ENCODE data around the gene BTBD6. TPM values are rescaled to one million over a fixed set of nuclear protein-coding genes. Genes with fewer than 3 reads are reported as not detected.

Gene BTBD6
- total RNA-seq, 2 experiments from 2014 or later: 36.9 to 37.6 TPM

GRCh38 chr14:105206873-105207272, 41.5 kb upstream of the BTBD6 start:
- DNase-seq (no peak), ATAC-seq (ENCODE audit: poor library complexity) (no peak)
- H3K27me3 Mint-ChIP-seq: peaks cover 1% of the 10 kb centered on the region
- H3K27me3 ChIP-seq (ENCODE audit: control insufficient read depth in 1 of 2, insufficient read depth in 2 of 2, low read length in 2 of 2): no peaks in the 10 kb centered on the region
- H3K36me3 ChIP-seq (ENCODE audit: insufficient read depth, low read length): peaks cover 8% of the 10 kb centered on the region
- peaks cover 2% of the 10 kb centered on the region for H3K4me1 Mint-ChIP-seq (ENCODE audit: low read depth)
- no peak overlapping the region for H3K27ac Mint-ChIP-seq
- intact Hi-C loops (cut with DNase I, micrococcal nuclease): no loop called here
- H3K27ac ChIP-seq (ENCODE audit: low read depth in 1 of 2, low read length in 2 of 2): no peak overlapping the region
- no peak overlapping the region for H3K4me3 Mint-ChIP-seq
- peaks cover 18% of the 10 kb centered on the region for H3K4me1 ChIP-seq (ENCODE audit: insufficient read depth, low read length)
- POLR2A ChIA-PET: no interaction called here
- no peaks in the 10 kb centered on the region for H3K9me3 ChIP-seq (ENCODE audit: control insufficient read depth in 1 of 2, insufficient read depth in 1 of 2, low read length in 2 of 2)
- H3K36me3 Mint-ChIP-seq (ENCODE audit: low read depth): no peaks in the 10 kb centered on the region
- H3K9me3 Mint-ChIP-seq: no peaks in the 10 kb centered on the region
- CTCF ChIA-PET: no interaction called here
- H3K4me3 ChIP-seq (ENCODE audit: low read length): no peak overlapping the region
- TF ChIP-seq CTCF (IDR thresholded peaks at IDR 0.05): no peak

- H3K27ac Mint-ChIP-seq: no peak overlapping the region
- POLR2A ChIA-PET: no interaction called here
- H3K36me3 Mint-ChIP-seq (ENCODE audit: low read depth): no peaks in the 10 kb centered on the region
- TF ChIP-seq CTCF (IDR thresholded peaks at IDR 0.05): no peak
- Histone ChIP-seq H3K27me3 (ENCODE audit: control insufficient read depth in 1 of 2, insufficient read depth in 2 of 2, low read length in 2 of 2) (no peaks in the 10 kb centered on the region), H3K27ac (ENCODE audit: low read depth in 1 of 2, low read length in 2 of 2) (no peak overlapping the region), H3K36me3 (ENCODE audit: insufficient read depth, low read length) (peaks cover 8% of the 10 kb centered on the region), H3K4me1 (ENCODE audit: insufficient read depth, low read length) (peaks cover 12% of the 10 kb centered on the region), H3K9me3 (ENCODE audit: control insufficient read depth in 1 of 2, insufficient read depth in 1 of 2, low read length in 2 of 2) (no peaks in the 10 kb centered on the region), H3K4me3 (ENCODE audit: low read length) (no peak overlapping the region)
- no peaks in the 10 kb centered on the region for H3K27me3 Mint-ChIP-seq
- ATAC-seq (ENCODE audit: poor library complexity) (peak; percentile 35), DNase-seq (no peak)
- H3K9me3 Mint-ChIP-seq: no peaks in the 10 kb centered on the region
- H3K4me3 Mint-ChIP-seq: no peak overlapping the region
- H3K4me1 Mint-ChIP-seq (ENCODE audit: low read depth): no peaks in the 10 kb centered on the region
- CTCF ChIA-PET: no interaction called here
- intact Hi-C loops (cut with DNase I, micrococcal nuclease): no loop called here
Measured at GRCh38 chr14:105207460-105207901, 40.9 kb upstream of the BTBD6 start.

- H3K4me1 Mint-ChIP-seq (ENCODE audit: low read depth): no peaks in the 10 kb centered on the region
- no peak overlapping the region for H3K4me3 Mint-ChIP-seq
- Histone ChIP-seq H3K36me3 (ENCODE audit: insufficient read depth, low read length) (peaks cover 8% of the 10 kb centered on the region), H3K27me3 (ENCODE audit: control insufficient read depth in 1 of 2, insufficient read depth in 2 of 2, low read length in 2 of 2) (no peaks in the 10 kb centered on the region), H3K9me3 (ENCODE audit: control insufficient read depth in 1 of 2, insufficient read depth in 1 of 2, low read length in 2 of 2) (no peaks in the 10 kb centered on the region), H3K4me3 (ENCODE audit: low read length) (no peak overlapping the region), H3K4me1 (ENCODE audit: insufficient read depth, low read length) (peaks cover 5% of the 10 kb centered on the region), H3K27ac (ENCODE audit: low read depth in 1 of 2, low read length in 2 of 2) (no peak overlapping the region)
- DNase-seq: no peak
- TF ChIP-seq CTCF (IDR thresholded peaks at IDR 0.05): no peak
- no peaks in the 10 kb centered on the region for H3K27me3 Mint-ChIP-seq
- ChIA-PET CTCF (no interaction called here), POLR2A (no interaction called here)
- ATAC-seq (ENCODE audit: poor library complexity): no peak
- intact Hi-C loops (cut with DNase I, micrococcal nuclease): no loop called here
- H3K36me3 Mint-ChIP-seq (ENCODE audit: low read depth): peaks cover 1% of the 10 kb centered on the region
- H3K9me3 Mint-ChIP-seq: no peaks in the 10 kb centered on the region
- no peak overlapping the region for H3K27ac Mint-ChIP-seq
Measured at GRCh38 chr14:105207996-105208737, 40.2 kb upstream of the BTBD6 start.
